Stimulated activated naive B cell treated with anti-CD40 and anti-IgM and Interleukin-4, amounts not matched to agents 10 μg/mL and 1 μg/mL and 100 μg/mL, for 72 hours (primary cell): ENCODE data around the gene PACS1.
"Not testable (repeated sequence)": the region's sequence is repeated elsewhere in the genome, so short reads cannot be mapped to it uniquely, and the experiment has no call there.

Source experiments
- ATAC-seq, 2 donors: fragments of 150-1000 bp; cut with Tn5 transposase; replicated peaks; 2 replicates each; pipeline ENCODE4 v1.10.0; 2021; ENCODE audit warnings: moderate library complexity in 1 of 2
- DNase-seq: peaks from one replicate; pipeline ENCODE4 v3.0.0; 2021
- H3K27ac Mint-ChIP-seq: one replicate; pipeline ENCODE4 v1.8.0; 2022; ENCODE audit warnings: mild to moderate bottlenecking, mixed read lengths
- H3K27me3 Mint-ChIP-seq, 2 donors: one replicate each; pipeline ENCODE4 v1.8.0; 2022; ENCODE audit warnings: mixed read lengths in 2 of 2
- H3K36me3 Mint-ChIP-seq, 2 donors: one replicate each; pipeline ENCODE4 v1.8.0; 2022; ENCODE audit warnings: mixed read lengths in 2 of 2, mild to moderate bottlenecking in 1 of 2
- H3K4me1 Mint-ChIP-seq, 2 donors: one replicate each; pipeline ENCODE4 v1.8.0; 2022; ENCODE audit warnings: mixed read lengths in 2 of 2, mild to moderate bottlenecking in 1 of 2
- H3K4me3 Mint-ChIP-seq, 2 donors: one replicate each; pipeline ENCODE4 v1.8.0; 2022; ENCODE audit warnings: mild to moderate bottlenecking in 2 of 2, mixed read lengths in 2 of 2, moderate library complexity in 1 of 2
- H3K9me3 Mint-ChIP-seq, 2 donors: one replicate each; pipeline ENCODE4 v1.8.0; 2022; ENCODE audit warnings: mixed read lengths in 2 of 2, mild to moderate bottlenecking in 1 of 2

The PACS1 gene

DNA sequence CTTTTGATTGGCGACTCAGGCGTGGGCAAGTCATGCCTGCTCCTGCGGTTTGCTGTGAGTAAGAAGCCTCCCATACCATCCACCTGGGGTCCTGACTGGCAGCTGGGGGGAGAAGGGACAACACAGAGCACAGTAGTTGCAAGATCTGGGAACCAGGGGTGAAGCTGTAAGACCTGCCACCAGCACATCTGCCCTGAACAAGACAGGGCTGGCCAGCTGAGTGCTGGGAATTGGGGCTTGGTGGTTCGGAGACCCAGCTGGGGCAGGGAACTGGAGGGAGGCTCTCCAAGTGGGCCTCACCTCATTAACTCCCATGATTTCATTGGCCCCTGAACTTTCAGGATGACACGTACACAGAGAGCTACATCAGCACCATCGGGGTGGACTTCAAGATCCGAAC lies 201.7 kb downstream of the PACS1 start:
- Mint-ChIP-seq H3K9me3 (no peaks in the 10 kb centered on the region), H3K4me3 (no peak overlapping the region), H3K27ac (no peak overlapping the region), H3K4me1 (peaks cover 28 to 37% of the 10 kb centered on the region in 2 donors), H3K36me3 (peaks cover 46 to 61% of the 10 kb centered on the region in 2 donors), H3K27me3 (no peaks in the 10 kb centered on the region)
- no peak for DNase-seq
- no peak for ATAC-seq

DNA sequence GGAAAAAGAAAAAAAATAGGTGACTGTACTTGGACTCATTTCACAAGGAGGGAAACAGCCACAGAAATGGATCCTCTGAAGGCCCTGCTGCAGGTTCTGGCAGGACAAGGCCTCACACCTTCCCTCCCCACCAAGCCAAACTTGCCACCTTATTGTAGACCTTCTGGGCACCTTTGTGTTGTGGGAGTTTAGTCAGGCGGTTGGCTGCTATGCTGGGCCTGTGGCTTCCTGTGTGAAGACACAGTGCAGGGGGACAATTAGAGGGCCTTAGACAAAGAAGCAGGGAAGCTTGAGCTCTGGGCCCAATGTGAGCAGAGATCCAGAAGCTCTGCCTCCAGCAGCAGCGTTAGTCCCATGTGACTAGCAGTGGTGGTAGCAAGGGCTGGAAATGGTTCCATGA lies 202.5 kb downstream of the PACS1 start:
- H3K36me3 Mint-ChIP-seq: peaks cover 43 to 58% of the 10 kb centered on the region in 2 donors
- peaks cover 26 to 37% of the 10 kb centered on the region in 2 donors for H3K4me1 Mint-ChIP-seq
- H3K27me3 Mint-ChIP-seq: no peaks in the 10 kb centered on the region
- ATAC-seq (no peak), DNase-seq (no peak)
- H3K4me3 Mint-ChIP-seq: no peak overlapping the region
- no peaks in the 10 kb centered on the region for H3K9me3 Mint-ChIP-seq
- H3K27ac Mint-ChIP-seq: no peak overlapping the region

DNA sequence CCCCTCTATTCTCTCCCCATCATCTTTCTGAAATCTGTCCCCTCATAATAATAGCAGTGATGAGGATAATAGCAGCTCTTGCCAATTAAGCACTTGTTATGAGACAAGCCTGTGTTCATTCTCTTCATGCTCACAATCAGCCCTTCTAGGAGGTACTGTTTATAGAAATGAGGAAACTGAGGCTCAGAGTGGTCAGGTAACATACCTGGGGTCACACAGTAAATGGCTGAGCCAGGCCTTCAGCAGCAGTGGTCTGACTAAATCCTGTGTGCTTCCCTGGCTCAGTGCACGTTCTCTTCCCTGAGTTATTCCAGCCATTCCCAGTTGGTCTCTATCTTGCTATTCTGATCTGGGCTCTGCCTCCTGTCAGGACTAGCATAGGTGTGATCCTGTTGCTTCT lies 204.1 kb downstream of the PACS1 start:
- Mint-ChIP-seq H3K27ac (no peak overlapping the region), H3K36me3 (peaks cover 43 to 52% of the 10 kb centered on the region in 2 donors), H3K27me3 (peaks cover 4 to 7% of the 10 kb centered on the region in 2 donors), H3K4me1 (peaks cover 26 to 39% of the 10 kb centered on the region in 2 donors), H3K4me3 (no peak overlapping the region), H3K9me3 (no peaks in the 10 kb centered on the region)
- DNase-seq (no peak), ATAC-seq (no peak)

DNA sequence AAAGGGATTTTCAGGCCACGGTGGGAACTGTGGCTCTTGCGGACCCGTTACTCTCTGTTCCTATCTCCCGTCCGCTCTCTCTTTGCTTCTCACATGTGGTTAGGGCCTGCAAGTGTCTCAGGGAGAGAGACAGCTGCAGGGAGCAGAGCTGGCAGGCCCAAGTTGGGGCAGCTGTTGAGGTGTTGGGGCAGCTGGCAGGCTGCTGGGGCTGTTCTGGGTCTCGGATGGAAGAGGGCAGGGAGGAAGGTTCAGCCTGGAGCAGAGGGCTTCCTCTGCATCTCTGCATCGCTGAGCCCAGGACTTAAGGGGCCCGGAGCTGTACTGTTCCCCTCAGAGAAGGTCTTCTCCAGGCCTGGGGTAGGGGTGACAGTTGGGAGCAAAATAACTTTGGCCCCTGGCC lies 205.3 kb downstream of the PACS1 start:
- Mint-ChIP-seq H3K4me3 (no peak overlapping the region), H3K27me3 (peaks cover 11 to 15% of the 10 kb centered on the region in 2 donors), H3K36me3 (peaks cover 43 to 50% of the 10 kb centered on the region in 2 donors), H3K4me1 (peaks cover 20 to 34% of the 10 kb centered on the region in 2 donors), H3K27ac (no peak overlapping the region), H3K9me3 (no peaks in the 10 kb centered on the region)
- ATAC-seq (no peak), DNase-seq (no peak)

DNA sequence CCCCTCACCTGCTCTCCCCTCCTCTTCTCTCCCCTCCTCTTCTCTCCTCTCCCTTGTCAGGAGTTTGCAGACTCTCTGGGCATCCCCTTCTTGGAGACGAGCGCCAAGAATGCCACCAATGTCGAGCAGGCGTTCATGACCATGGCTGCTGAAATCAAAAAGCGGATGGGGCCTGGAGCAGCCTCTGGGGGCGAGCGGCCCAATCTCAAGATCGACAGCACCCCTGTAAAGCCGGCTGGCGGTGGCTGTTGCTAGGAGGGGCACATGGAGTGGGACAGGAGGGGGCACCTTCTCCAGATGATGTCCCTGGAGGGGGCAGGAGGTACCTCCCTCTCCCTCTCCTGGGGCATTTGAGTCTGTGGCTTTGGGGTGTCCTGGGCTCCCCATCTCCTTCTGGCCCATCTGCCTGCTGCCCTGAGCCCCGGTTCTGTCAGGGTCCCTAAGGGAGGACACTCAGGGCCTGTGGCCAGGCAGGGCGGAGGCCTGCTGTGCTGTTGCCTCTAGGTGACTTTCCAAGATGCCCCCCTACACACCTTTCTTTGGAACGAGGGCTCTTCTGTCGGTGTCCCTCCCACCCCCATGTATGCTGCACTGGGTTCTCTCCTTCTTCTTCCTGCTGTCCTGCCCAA lies 206.0 kb downstream of the PACS1 start:
- H3K36me3 Mint-ChIP-seq: peaks cover 39 to 48% of the 10 kb centered on the region in 2 donors
- H3K27me3 Mint-ChIP-seq: peaks cover 11 to 21% of the 10 kb centered on the region in 2 donors
- no peak overlapping the region for H3K27ac Mint-ChIP-seq
- DNase-seq (no peak), ATAC-seq (no peak)
- no peak overlapping the region for H3K4me3 Mint-ChIP-seq
- H3K9me3 Mint-ChIP-seq: no peaks in the 10 kb centered on the region
- H3K4me1 Mint-ChIP-seq: peaks cover 17 to 27% of the 10 kb centered on the region in 2 donors

DNA sequence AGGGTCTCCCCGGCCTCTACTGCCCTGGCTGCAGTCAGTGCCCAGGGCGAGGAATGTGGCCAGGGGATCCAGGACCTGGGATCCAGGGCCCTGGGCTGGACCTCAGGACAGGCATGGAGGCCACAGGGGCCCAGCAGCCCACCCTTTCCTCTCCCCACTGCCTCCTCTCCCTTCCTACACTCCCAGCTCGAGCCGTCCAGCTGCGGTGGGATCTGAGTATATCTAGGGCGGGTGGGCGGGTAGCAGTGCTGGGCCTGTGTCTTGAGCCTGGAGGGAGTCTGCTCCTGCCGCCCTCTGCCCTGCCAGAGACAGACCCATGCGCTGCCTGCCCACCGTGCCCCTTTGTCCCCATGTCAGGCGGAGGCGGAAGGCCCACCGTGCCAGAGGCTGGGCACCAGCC lies 206.5 kb downstream of the PACS1 start:
- not testable (repeated sequence) for ATAC-seq, DNase-seq, H3K4me3 Mint-ChIP-seq, H3K9me3 Mint-ChIP-seq
- Mint-ChIP-seq H3K27ac (peak overlapping the region; percentile 71), H3K36me3 (peaks cover 39 to 48% of the 10 kb centered on the region in 2 donors), H3K27me3 (peaks cover 11 to 22% of the 10 kb centered on the region in 2 donors), H3K4me1 (peaks cover 19 to 30% of the 10 kb centered on the region in 2 donors)

DNA sequence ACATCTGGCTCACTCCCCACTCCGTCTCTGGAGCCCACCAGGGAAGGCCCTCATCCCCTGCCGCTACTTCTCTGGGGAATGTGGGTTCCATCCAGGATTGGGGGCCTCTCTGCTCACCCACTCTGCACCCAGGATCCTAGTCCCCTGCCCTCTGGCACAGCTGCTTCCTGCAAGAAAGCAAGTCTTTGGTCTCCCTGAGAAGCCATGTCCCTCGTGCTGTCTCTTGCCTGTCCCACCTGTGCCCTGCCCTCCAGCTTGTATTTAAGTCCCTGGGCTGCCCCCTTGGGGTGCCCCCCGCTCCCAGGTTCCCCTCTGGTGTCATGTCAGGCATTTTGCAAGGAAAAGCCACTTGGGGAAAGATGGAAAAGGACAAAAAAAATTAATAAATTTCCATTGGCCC lies 207.0 kb downstream of the PACS1 start:
- Mint-ChIP-seq H3K4me1 (peaks cover 21 to 34% of the 10 kb centered on the region in 2 donors), H3K27ac (peak overlapping the region; percentile 71), H3K4me3 (peak overlapping the region; percentile 50 to 58), H3K27me3 (peaks cover 11 to 22% of the 10 kb centered on the region in 2 donors), H3K36me3 (peaks cover 40 to 43% of the 10 kb centered on the region in 2 donors)
- not testable (repeated sequence) for ATAC-seq, DNase-seq, H3K9me3 Mint-ChIP-seq

DNA sequence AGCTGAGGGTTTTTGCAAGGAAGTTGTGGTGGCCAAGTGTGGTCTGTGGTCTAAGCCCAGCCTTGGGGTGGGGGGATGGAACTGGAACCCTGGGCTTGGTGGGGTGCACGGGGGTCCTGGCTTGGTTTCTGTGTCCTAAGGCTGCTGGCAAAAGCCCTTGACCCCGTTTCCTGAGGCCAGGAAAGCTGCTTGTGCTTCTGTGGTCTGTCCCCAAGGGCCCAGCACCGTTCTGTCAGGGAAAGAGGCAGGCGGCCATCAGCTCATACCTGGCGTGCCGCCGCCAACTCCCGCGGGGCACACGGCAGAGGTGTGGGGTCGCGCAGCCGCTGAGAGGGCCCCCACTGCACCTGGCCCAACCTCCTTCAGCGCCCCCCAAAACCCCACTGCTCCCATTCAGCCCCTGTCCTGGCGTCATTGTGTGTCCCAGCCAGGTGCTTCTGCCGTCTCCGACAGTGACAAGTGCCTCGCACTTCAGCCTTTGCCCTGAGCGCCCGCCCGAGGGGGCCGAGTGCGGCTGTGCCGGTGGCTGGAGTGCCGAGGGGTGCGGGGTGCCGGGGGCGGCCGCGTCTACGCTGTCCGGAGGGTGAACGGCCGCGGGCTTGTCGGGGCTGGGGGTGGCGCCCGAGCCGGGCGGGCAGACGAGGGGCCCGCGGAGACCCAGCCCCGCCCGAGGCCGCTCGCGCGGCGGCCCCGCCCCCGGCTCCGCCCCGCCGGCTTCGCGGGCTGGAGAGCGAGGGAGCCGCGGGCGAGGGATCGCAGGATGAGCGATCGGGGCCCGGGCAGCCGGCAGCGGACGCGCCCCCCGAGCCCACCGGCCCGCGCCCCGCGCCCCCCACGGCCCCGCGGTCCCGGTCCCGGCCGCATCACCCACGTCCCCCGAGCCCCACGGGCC lies 207.6 kb downstream of the PACS1 start, which contains the start of gene CNIH2:
CNIH2 (plus strand) TSS at position 705 of the 892 bp plus-strand sequence. CDS start 282 bp downstream, outside the sequence.
- Mint-ChIP-seq H3K9me3 (no peaks in the 10 kb centered on the region), H3K27me3 (peaks cover 11 to 22% of the 10 kb centered on the region in 2 donors), H3K4me1 (peaks cover 25 to 41% of the 10 kb centered on the region in 2 donors), H3K36me3 (peaks cover 36 to 38% of the 10 kb centered on the region in 2 donors), H3K4me3 (peak within 1 kb of the TSS; percentile 75 to 78), H3K27ac (peak within 1 kb of the TSS; percentile 71)
- DNase-seq: no peak
- peak; percentile 22 to 29 for ATAC-seq

DNA sequence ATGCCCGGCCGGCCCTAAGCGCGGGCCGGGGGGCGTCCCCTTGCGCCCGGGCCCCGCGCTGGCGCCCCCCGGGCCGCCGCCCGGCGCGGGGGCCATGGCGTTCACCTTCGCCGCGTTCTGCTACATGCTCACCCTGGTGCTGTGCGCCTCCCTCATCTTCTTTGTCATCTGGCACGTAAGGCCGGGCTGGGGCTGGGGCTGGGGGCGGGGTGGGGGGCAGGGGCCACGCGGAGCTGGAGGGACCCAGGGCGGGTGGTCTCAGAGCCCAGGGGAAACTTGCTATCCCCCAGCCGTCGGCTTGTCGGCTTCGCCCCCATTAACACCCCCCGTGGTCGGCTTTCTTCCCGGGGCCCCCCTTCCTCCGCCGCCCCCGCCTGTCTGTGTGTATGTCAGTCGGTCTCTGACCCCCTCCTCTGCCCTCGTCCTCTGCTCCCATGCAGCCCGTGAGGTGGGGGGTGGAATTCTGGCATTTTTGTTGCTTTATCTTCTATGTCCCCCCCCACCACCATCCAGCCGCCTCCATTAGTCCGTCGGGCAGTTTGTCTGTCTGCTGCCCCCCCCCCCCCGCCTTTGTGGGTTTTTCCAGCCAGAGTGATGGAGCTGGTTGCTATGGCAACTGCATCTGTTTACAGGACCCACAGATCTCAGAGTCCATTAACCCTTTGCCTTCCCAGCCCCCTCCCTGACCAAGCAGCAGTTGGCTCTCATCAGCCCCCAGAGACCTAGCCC lies 208.5 kb downstream of the PACS1 start:
- H3K4me3 Mint-ChIP-seq: peak overlapping the region; percentile 75 to 78
- H3K27ac Mint-ChIP-seq: peak overlapping the region; percentile 56
- peaks cover 31 to 47% of the 10 kb centered on the region in 2 donors for H3K4me1 Mint-ChIP-seq
- no peak for DNase-seq
- no peak for ATAC-seq
- peaks cover 29 to 33% of the 10 kb centered on the region in 2 donors for H3K36me3 Mint-ChIP-seq
- H3K27me3 Mint-ChIP-seq: peaks cover 11 to 22% of the 10 kb centered on the region in 2 donors
- no peaks in the 10 kb centered on the region for H3K9me3 Mint-ChIP-seq

DNA sequence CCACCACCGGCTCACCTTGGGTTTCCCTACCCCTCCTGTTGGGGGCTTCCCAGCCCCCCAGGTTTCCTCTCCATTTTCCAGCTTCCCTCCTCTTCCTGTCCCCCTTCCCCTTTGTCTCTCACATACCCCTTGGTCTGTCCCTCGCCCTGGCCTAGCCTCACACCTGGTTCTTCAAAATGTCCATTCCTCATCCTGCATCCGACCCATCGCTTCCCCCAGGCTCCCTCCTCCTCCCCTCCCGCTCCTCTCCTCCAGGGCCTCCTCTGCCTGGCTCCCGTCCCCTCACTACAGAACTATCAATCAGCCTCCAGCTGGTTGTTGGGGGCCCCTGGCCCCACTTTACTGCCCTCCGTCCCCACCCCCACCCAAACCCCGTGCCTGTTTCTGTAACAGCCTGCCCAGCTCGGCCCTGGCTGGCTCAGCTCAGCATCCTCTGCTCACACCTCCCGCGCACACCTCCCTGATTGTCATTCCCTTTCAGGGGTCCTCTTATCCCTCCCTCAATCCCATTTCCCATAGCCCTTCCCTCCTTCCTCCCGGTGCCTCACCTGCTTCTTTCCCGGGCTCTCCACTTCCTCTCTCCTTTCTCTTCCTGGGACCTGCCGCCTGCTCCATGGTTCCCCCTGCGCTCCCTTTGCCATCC lies 209.1 kb downstream of the PACS1 start:
- ATAC-seq (no peak), DNase-seq (no peak)
- no peaks in the 10 kb centered on the region for H3K9me3 Mint-ChIP-seq
- peaks cover 25 to 31% of the 10 kb centered on the region in 2 donors for H3K36me3 Mint-ChIP-seq
- H3K4me1 Mint-ChIP-seq: peaks cover 31 to 51% of the 10 kb centered on the region in 2 donors
- peaks cover 11 to 22% of the 10 kb centered on the region in 2 donors for H3K27me3 Mint-ChIP-seq
- H3K27ac Mint-ChIP-seq: peak overlapping the region; percentile 56
- H3K4me3 Mint-ChIP-seq: peak overlapping the region; percentile 75 to 78

DNA sequence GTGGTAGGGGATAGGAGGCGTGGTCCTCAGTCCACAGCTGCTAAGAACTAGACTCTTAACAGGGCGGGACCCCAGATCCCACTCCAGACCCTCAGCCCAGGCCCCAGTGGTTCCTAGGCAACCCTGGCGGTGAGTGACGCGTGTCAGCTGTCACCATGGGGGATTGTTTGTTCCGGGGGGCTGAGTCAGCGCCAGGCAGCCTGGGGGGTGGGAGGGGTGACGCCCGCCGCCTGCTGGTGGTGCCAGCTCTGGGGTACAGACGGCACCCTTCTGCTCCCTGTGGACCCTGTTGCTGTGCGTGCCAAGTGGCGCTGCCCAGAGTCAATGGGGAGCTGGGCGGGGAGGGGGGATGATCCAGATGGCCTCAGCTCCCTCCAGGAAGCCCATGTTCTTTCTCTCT lies 210.4 kb downstream of the PACS1 start:
- DNase-seq (no peak), ATAC-seq (no peak)
- peaks cover 11 to 22% of the 10 kb centered on the region in 2 donors for H3K27me3 Mint-ChIP-seq
- no peak overlapping the region for H3K4me3 Mint-ChIP-seq
- no peak overlapping the region for H3K27ac Mint-ChIP-seq
- peaks cover 37 to 60% of the 10 kb centered on the region in 2 donors for H3K4me1 Mint-ChIP-seq
- peaks cover 22 to 27% of the 10 kb centered on the region in 2 donors for H3K36me3 Mint-ChIP-seq
- H3K9me3 Mint-ChIP-seq: no peaks in the 10 kb centered on the region

DNA sequence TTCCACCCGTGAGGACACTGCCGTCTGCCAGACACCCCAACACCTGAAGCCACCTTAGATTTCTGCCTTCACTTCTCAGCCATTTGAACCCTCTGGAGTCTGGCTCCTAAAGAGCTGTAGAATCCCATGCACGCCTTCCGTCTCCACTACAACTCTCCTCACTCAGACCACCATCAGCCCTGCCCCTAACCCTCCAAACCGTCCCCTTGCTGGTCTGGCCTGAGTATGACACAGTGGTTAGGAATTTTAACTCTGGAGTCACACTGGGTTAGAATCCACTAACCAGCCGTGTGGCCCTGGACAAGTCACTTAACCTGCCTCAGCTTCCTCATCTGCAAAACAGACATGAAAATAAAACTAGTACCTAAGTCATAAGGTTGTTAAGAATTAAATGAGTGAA lies 210.9 kb downstream of the PACS1 start:
- ATAC-seq (no peak), DNase-seq (no peak)
- Mint-ChIP-seq H3K27me3 (peaks cover 11 to 22% of the 10 kb centered on the region in 2 donors), H3K4me3 (no peak overlapping the region), H3K4me1 (peaks cover 37 to 61% of the 10 kb centered on the region in 2 donors), H3K9me3 (no peaks in the 10 kb centered on the region), H3K27ac (no peak overlapping the region), H3K36me3 (peaks cover 18 to 25% of the 10 kb centered on the region in 2 donors)

DNA sequence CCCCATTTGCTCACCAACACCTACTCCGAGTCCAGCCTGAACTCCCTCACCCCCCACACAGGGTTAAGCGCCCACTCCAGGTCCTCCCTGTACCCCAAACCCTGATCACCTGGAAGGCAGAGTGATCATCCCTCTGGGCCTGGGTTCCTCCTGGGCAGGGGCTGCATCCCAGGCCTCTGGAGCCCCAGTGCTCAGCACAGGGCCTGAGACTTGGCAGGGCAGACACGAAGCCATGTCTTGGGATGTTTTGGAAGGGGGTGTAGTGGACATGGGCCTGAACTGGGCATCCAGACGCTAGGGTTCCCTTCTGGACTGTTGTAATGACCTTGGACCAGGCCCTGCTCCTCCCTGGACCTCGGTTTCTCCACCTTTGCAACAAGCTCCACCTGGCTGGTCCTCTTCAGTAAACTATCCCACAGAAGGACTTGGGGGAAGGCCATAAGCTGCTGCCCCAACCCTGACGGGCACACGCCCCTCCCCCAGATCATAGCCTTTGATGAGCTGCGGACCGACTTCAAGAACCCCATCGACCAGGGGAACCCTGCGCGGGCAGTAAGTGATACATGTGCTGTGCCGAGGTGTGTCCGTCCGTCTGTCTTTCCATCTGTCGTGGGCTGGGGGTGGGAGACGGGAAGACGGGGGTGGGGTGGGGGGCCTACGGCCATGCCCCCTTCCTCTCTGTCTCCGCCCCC lies 211.8 kb downstream of the PACS1 start:
- no peaks in the 10 kb centered on the region for H3K9me3 Mint-ChIP-seq
- H3K4me3 Mint-ChIP-seq: peak overlapping the region; percentile 53 to 55
- peaks cover 14 to 19% of the 10 kb centered on the region in 2 donors for H3K36me3 Mint-ChIP-seq
- DNase-seq: no peak
- peak overlapping the region; percentile 85 for H3K27ac Mint-ChIP-seq
- ATAC-seq: peak in 1 of 2 donors; percentile 28
- peaks cover 37 to 63% of the 10 kb centered on the region in 2 donors for H3K4me1 Mint-ChIP-seq
- peaks cover 11 to 22% of the 10 kb centered on the region in 2 donors for H3K27me3 Mint-ChIP-seq
